GM23338 (cell line): Measurements from ENCODE around the gene CASK. TPM values are rescaled to one million over a fixed set of nuclear protein-coding genes. Genes with fewer than 3 reads are reported as not detected.

Experiments
- ATAC-seq: fragments of 200-7000 bp; cut with Tn5 transposase; 3 replicates; pipeline ENCODE4 v1.9.1; 2020
- DNase-seq: peaks from one replicate; pipeline ENCODE4 v3.0.0-alpha.2; 2015; ENCODE audit warnings: low spot score
- H2AFZ ChIP-seq: fragments of 200-600 bp; sonication (generic); 2 replicates; pipeline ENCODE4 v1.8.0; 2016; ENCODE audit warnings: antibody characterized with exemption, mild to moderate bottlenecking, moderate library complexity
- H3F3A ChIP-seq: fragments of 200-600 bp; sonication (generic); replicated peaks from 2 replicates; pipeline ENCODE4 v1.8.0; 2017; ENCODE audit warnings: antibody characterized with exemption, mixed run types, low read depth
- H3K27ac ChIP-seq: fragments of 200-600 bp; sonication (generic); 2 replicates; pipeline ENCODE4 v1.6.1; 2016; ENCODE audit warnings: low read depth
- H3K27me3 ChIP-seq: fragments of 200-600 bp; sonication (generic); 2 replicates; pipeline ENCODE4 v1.8.0; 2016; ENCODE audit warnings: mild to moderate bottlenecking, mixed run types, moderate library complexity; ENCODE audit not compliant: insufficient read depth
- H3K36me3 ChIP-seq: fragments of 200-600 bp; sonication (generic); 2 replicates; pipeline ENCODE4 v1.8.0; 2016; ENCODE audit warnings: mild to moderate bottlenecking; ENCODE audit not compliant: insufficient read depth
- H3K4me1 ChIP-seq: fragments of 200-600 bp; sonication (generic); 2 replicates; pipeline ENCODE4 v1.8.0; 2016; ENCODE audit warnings: mild to moderate bottlenecking, moderate library complexity; ENCODE audit not compliant: insufficient read depth
- H3K4me2 ChIP-seq: fragments of 200-600 bp; sonication (generic); 2 replicates; pipeline ENCODE4 v1.7.1; 2017; ENCODE audit warnings: mixed run types
- H3K4me3 ChIP-seq: fragments of 200-600 bp; sonication (generic); 2 replicates; pipeline ENCODE4 v1.6.1; 2016; ENCODE audit warnings: mixed run types
- H3K79me2 ChIP-seq: fragments of 200-600 bp; sonication (generic); replicated peaks from 2 replicates; pipeline ENCODE4 v1.8.0; 2017; ENCODE audit warnings: mild to moderate bottlenecking; ENCODE audit not compliant: insufficient read depth
- H3K9me2 ChIP-seq: fragments of 200-600 bp; sonication (generic); 2 replicates; pipeline ENCODE4 v1.8.0; 2017; ENCODE audit not compliant: insufficient read depth
- H4K20me1 ChIP-seq: fragments of 200-600 bp; sonication (generic); replicated peaks from 2 replicates; pipeline ENCODE4 v1.8.0; 2017; ENCODE audit warnings: mild to moderate bottlenecking; ENCODE audit not compliant: insufficient read depth
- H3K27ac Mint-ChIP-seq: 2 replicates; pipeline ENCODE4 v1.8.0; 2020; ENCODE audit warnings: inconsistent platforms, mild to moderate bottlenecking, moderate library complexity, mixed read lengths
- H3K27me3 Mint-ChIP-seq: 3 replicates; pipeline ENCODE4 v1.8.0; 2022; ENCODE audit warnings: low read depth, mild to moderate bottlenecking, moderate library complexity, mixed read lengths, inconsistent platforms; ENCODE audit not compliant: insufficient read depth, poor library complexity
- H3K36me3 Mint-ChIP-seq: 3 replicates; pipeline ENCODE4 v1.8.0; 2021; ENCODE audit warnings: low read depth, mild to moderate bottlenecking, inconsistent platforms, moderate library complexity, mixed read lengths
- H3K4me1 Mint-ChIP-seq: 3 replicates; pipeline ENCODE4 v1.8.0; 2020; ENCODE audit warnings: mild to moderate bottlenecking, inconsistent platforms, mixed read lengths
- H3K4me3 Mint-ChIP-seq: 3 replicates; pipeline ENCODE4 v1.8.0; 2021; ENCODE audit warnings: moderate library complexity, mild to moderate bottlenecking, inconsistent platforms, mixed read lengths
- H3K9me3 Mint-ChIP-seq: 3 replicates; pipeline ENCODE4 v1.8.0; 2020; ENCODE audit warnings: moderate library complexity, mild to moderate bottlenecking, inconsistent platforms, mixed read lengths
- CREB1 ChIP-seq: fragments of 250-450 bp; sonication (Bioruptor Pico); IDR thresholded peaks from 2 replicates; pipeline ENCODE4 v1.5.0; 2020; ENCODE audit warnings: low read depth, mild to moderate bottlenecking, moderate library complexity
- JUNB ChIP-seq: IDR thresholded peaks from one replicate; pipeline ENCODE4 v1.6.1; 2016; ENCODE audit warnings: antibody characterized with exemption; ENCODE audit not compliant: unreplicated experiment
- NANOG ChIP-seq: IDR thresholded peaks from 2 replicates; pipeline ENCODE4 v1.6.1; 2016; ENCODE audit warnings: antibody characterized with exemption, borderline replicate concordance
- STAT1 ChIP-seq: IDR thresholded peaks from one replicate; pipeline ENCODE4 v1.6.1; 2016; ENCODE audit warnings: antibody characterized with exemption; ENCODE audit not compliant: unreplicated experiment
- ZNF331 ChIP-seq: fragments of 250-450 bp; sonication (Bioruptor Pico); IDR thresholded peaks from 2 replicates; pipeline ENCODE4 v1.5.0; 2020; ENCODE audit warnings: low read depth, mild to moderate bottlenecking, moderate library complexity
- polyA plus RNA-seq: library from polyadenylated mRNA; unstranded; fragments of >200 nt; fragmentation: Nextera tagmentation; extraction: Ambion mirVana; gene quantifications from 2 replicates; pipeline ENCODE4 v1.2.1, GENCODE V29; 2016
- total RNA-seq: library from RNA; depleted of rRNA; stranded (reverse); fragments of >200 nt; shearing (Covaris generic); gene quantifications from 2 replicates; pipeline ENCODE4 v1.2.3, GENCODE V29; 2014
- TF ChIP-seq, protein P1 (sequence below): IDR thresholded peaks from 2 replicates; pipeline ENCODE4 v1.6.1; 2016; ENCODE audit warnings: antibody characterized with exemption
- TF ChIP-seq, protein P2 (sequence below), 2 experiments: fragments of 200-600 bp in 1 of 2; sonication (generic) in 1 of 2; conservative IDR thresholded peaks; 2 replicates each; pipeline versions ENCODE4 v1.5.1 to v1.6.1; 2016 to 2017; ENCODE audit warnings: antibody characterized with exemption in 2 of 2, low read depth in 2 of 2, mild to moderate bottlenecking in 2 of 2, moderate library complexity in 1 of 2
- TF ChIP-seq, protein P3 (sequence below): IDR thresholded peaks from one replicate; pipeline ENCODE4 v1.6.1; 2018; ENCODE audit warnings: antibody characterized with exemption; ENCODE audit not compliant: unreplicated experiment

Gene CASK
- total and polyA plus RNA-seq, 2 experiments from 2014 or later, result 15.3 to 44.4 TPM

DNA sequence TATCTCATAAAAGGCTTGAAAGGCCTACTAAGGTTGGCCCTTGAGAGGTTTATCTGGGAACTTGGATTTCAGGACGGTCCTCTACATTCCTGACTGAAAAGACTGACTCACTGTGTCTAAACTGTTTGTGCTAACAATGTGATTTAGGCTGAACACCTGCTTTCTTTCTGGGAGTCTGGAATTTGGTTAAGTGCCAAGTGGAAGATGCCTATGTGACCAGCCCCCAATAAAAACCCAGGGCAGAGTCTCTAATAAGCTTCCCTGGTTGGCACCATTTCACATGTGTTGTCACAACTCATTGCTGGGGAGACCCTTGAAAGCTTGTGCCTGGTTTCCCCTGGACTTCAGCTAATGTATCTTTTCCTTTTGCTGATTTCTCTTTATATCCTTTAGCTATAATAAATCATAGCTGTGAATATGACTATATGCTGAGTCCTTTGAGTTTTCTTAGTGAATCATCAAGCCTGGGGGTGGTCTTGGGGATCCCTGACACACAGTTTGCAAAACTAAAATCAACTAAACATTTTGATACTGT is 144.3 kb downstream of the CASK start (continued):
- TF ChIP-seq STAT1 (no peak), JUNB (no peak)
- TF ChIP-seq, protein P1, sequence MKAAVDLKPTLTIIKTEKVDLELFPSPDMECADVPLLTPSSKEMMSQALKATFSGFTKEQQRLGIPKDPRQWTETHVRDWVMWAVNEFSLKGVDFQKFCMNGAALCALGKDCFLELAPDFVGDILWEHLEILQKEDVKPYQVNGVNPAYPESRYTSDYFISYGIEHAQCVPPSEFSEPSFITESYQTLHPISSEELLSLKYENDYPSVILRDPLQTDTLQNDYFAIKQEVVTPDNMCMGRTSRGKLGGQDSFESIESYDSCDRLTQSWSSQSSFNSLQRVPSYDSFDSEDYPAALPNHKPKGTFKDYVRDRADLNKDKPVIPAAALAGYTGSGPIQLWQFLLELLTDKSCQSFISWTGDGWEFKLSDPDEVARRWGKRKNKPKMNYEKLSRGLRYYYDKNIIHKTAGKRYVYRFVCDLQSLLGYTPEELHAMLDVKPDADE, result no peak

DNA sequence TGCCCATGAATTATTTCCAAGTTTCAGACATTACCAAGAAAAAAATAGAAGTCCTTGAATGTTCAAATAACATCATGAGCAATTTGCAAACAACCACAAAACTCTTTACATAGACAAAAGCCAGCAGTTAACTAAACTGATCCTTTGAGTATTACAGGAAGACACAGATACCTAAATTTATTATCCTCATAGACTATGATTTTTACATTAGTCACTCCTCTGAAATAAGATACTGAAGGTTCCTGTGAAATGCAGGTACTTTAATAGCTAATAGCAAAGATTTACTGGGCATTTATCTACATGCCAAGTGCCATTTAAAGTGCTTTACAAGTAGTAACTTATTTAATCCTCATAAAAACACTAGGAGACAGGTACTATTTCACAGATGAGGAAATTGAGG is 161.7 kb downstream of the CASK start:
- Mint-ChIP-seq H3K9me3 (no peaks in the 10 kb centered on the region; the same call in 2 of the 3 replicates), H3K4me3 (no peak overlapping the region)
- no peak for ATAC-seq

More for the DNA sequence above, 161.7 kb downstream of the CASK start:
- no peak for DNase-seq
- H3K27me3 Mint-ChIP-seq, result no peaks in the 10 kb centered on the region
- TF ChIP-seq JUNB (no peak), CREB1 (CRISPR knock-in tag) (no peak), STAT1 (no peak), NANOG (no peak), ZNF331 (CRISPR knock-in tag) (no peak)
- TF ChIP-seq, protein P2, sequence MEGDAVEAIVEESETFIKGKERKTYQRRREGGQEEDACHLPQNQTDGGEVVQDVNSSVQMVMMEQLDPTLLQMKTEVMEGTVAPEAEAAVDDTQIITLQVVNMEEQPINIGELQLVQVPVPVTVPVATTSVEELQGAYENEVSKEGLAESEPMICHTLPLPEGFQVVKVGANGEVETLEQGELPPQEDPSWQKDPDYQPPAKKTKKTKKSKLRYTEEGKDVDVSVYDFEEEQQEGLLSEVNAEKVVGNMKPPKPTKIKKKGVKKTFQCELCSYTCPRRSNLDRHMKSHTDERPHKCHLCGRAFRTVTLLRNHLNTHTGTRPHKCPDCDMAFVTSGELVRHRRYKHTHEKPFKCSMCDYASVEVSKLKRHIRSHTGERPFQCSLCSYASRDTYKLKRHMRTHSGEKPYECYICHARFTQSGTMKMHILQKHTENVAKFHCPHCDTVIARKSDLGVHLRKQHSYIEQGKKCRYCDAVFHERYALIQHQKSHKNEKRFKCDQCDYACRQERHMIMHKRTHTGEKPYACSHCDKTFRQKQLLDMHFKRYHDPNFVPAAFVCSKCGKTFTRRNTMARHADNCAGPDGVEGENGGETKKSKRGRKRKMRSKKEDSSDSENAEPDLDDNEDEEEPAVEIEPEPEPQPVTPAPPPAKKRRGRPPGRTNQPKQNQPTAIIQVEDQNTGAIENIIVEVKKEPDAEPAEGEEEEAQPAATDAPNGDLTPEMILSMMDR (conservative IDR thresholded peaks at IDR 0.05; ENCODE audit: low read depth in 2 of 2), result no peak
- TF ChIP-seq, protein P3, sequence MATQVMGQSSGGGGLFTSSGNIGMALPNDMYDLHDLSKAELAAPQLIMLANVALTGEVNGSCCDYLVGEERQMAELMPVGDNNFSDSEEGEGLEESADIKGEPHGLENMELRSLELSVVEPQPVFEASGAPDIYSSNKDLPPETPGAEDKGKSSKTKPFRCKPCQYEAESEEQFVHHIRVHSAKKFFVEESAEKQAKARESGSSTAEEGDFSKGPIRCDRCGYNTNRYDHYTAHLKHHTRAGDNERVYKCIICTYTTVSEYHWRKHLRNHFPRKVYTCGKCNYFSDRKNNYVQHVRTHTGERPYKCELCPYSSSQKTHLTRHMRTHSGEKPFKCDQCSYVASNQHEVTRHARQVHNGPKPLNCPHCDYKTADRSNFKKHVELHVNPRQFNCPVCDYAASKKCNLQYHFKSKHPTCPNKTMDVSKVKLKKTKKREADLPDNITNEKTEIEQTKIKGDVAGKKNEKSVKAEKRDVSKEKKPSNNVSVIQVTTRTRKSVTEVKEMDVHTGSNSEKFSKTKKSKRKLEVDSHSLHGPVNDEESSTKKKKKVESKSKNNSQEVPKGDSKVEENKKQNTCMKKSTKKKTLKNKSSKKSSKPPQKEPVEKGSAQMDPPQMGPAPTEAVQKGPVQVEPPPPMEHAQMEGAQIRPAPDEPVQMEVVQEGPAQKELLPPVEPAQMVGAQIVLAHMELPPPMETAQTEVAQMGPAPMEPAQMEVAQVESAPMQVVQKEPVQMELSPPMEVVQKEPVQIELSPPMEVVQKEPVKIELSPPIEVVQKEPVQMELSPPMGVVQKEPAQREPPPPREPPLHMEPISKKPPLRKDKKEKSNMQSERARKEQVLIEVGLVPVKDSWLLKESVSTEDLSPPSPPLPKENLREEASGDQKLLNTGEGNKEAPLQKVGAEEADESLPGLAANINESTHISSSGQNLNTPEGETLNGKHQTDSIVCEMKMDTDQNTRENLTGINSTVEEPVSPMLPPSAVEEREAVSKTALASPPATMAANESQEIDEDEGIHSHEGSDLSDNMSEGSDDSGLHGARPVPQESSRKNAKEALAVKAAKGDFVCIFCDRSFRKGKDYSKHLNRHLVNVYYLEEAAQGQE, result no peak
- Histone ChIP-seq H3K79me2 (0 out of 2 replicates have a peak, but pooled peaks cover 3% of the 10 kb centered on the region), H3K9me2 (no peaks in the 10 kb centered on the region), H3K27me3 (no peaks in the 10 kb centered on the region), H3K36me3 (no peaks in the 10 kb centered on the region), H2AFZ (no peak overlapping the region), H3K4me2 (no peak overlapping the region), H3K27ac (no peak overlapping the region), H3K4me3 (no peak overlapping the region), H3K4me1 (0 out of 2 replicates have a peak, but pooled peaks cover 3% of the 10 kb centered on the region), H3F3A (no peaks in the 10 kb centered on the region), H4K20me1 (no peaks in the 10 kb centered on the region; the same call in 1 of the 2 replicates)
- H3K27ac Mint-ChIP-seq, result no peak overlapping the region
- peaks cover 11% of the 10 kb centered on the region; the same call in 2 of the 3 replicates for H3K4me1 Mint-ChIP-seq
- no peaks in the 10 kb centered on the region for H3K36me3 Mint-ChIP-seq
